Measurements from ENCODE around the gene CSH2. TPM values are rescaled to one million over a fixed set of nuclear protein-coding genes. Genes with fewer than 3 reads are reported as not detected.
A peak's percentile ranks its signal among the peaks of the same experiment; 100 is the strongest.

Gene CSH2
- total RNA-seq, 4 donors from 2014 or later, result not detected

GRCh38 chr17:63841350-63842172 is 31.9 kb downstream of the CSH2 start:
- intact Hi-C loops (cut with DNase I; ENCODE audit: low total_unique reads), result no loop called here
- Histone ChIP-seq H3K27ac (peak overlapping the region; percentile 86 to 95), H3K4me3 (peak overlapping the region; percentile 58 to 70), H3K4me1 (peaks cover 14 to 20% of the 10 kb centered on the region in 2 donors), H3K27me3 (peaks cover 0 to 3% of the 10 kb centered on the region in 2 donors), H3K36me3 (no peaks in the 10 kb centered on the region), H3K9me3 (no peaks in the 10 kb centered on the region)
- peak; percentile 57 to 64 for DNase-seq
- TF ChIP-seq, protein P1, sequence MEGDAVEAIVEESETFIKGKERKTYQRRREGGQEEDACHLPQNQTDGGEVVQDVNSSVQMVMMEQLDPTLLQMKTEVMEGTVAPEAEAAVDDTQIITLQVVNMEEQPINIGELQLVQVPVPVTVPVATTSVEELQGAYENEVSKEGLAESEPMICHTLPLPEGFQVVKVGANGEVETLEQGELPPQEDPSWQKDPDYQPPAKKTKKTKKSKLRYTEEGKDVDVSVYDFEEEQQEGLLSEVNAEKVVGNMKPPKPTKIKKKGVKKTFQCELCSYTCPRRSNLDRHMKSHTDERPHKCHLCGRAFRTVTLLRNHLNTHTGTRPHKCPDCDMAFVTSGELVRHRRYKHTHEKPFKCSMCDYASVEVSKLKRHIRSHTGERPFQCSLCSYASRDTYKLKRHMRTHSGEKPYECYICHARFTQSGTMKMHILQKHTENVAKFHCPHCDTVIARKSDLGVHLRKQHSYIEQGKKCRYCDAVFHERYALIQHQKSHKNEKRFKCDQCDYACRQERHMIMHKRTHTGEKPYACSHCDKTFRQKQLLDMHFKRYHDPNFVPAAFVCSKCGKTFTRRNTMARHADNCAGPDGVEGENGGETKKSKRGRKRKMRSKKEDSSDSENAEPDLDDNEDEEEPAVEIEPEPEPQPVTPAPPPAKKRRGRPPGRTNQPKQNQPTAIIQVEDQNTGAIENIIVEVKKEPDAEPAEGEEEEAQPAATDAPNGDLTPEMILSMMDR (IDR thresholded peaks at IDR 0.05), result no peak
- TF ChIP-seq POLR2A (IDR thresholded peaks at IDR 0.05), result no peak

- intact Hi-C loops (cut with DNase I; ENCODE audit: low total_unique reads), result no loop called here
- H3K4me3 ChIP-seq, result peak overlapping the region; percentile 58 to 70
- H3K27ac ChIP-seq, result peak overlapping the region; percentile 86 to 95
- no peak for TF ChIP-seq POLR2A (IDR thresholded peaks at IDR 0.05)
- TF ChIP-seq, protein P1 (IDR thresholded peaks at IDR 0.05), result no peak
- no peak for DNase-seq
- H3K36me3 ChIP-seq, result no peaks in the 10 kb centered on the region
- peaks cover 0 to 3% of the 10 kb centered on the region in 2 donors for H3K27me3 ChIP-seq
- H3K4me1 ChIP-seq, result peaks cover 14 to 20% of the 10 kb centered on the region in 2 donors
- H3K9me3 ChIP-seq, result no peaks in the 10 kb centered on the region
Observed at GRCh38 chr17:63840591-63841349, 32.7 kb downstream of the CSH2 start.

GRCh38 chr17:63838631-63839171 is 34.8 kb downstream of the CSH2 start:
- Histone ChIP-seq H3K4me1 (peaks cover 14 to 20% of the 10 kb centered on the region in 2 donors), H3K4me3 (peak overlapping the region in 1 of 2 donors; percentile 1), H3K27me3 (peaks cover 0 to 3% of the 10 kb centered on the region in 2 donors), H3K9me3 (no peaks in the 10 kb centered on the region), H3K36me3 (no peaks in the 10 kb centered on the region), H3K27ac (peak overlapping the region; percentile 86 to 95)
- intact Hi-C loops (cut with DNase I; ENCODE audit: low total_unique reads), result no loop called here
- DNase-seq, result peak; percentile 91 to 94
- peak in 1 of 2 donors; percentile 34 for TF ChIP-seq POLR2A (IDR thresholded peaks at IDR 0.05)
- TF ChIP-seq, protein P1 (IDR thresholded peaks at IDR 0.05), result no peak

- Histone ChIP-seq H3K4me3 (peak overlapping the region in 1 of 2 donors; percentile 1), H3K9me3 (no peaks in the 10 kb centered on the region), H3K4me1 (peaks cover 14 to 20% of the 10 kb centered on the region in 2 donors), H3K36me3 (no peaks in the 10 kb centered on the region), H3K27me3 (peaks cover 0 to 3% of the 10 kb centered on the region in 2 donors), H3K27ac (peak overlapping the region; percentile 86 to 95)
- intact Hi-C loops (cut with DNase I; ENCODE audit: low total_unique reads), result no loop called here
- no peak for TF ChIP-seq POLR2A (IDR thresholded peaks at IDR 0.05)
- TF ChIP-seq, protein P1 (IDR thresholded peaks at IDR 0.05), result no peak
- DNase-seq, result no peak
Observed at GRCh38 chr17:63837962-63838600, 35.4 kb downstream of the CSH2 start.
